DND-41 (cell line): ENCODE measurements around the gene SEMA5A.

Experiments used
- EZH2 ChIP-seq: IDR thresholded peaks from 3 replicates; pipeline ENCODE4 v1.6.1; 2012; ENCODE audit warnings: borderline replicate concordance, low read depth, mild to moderate bottlenecking, moderate library complexity, low read length, inconsistent platforms; ENCODE audit not compliant: severe bottlenecking
- TF ChIP-seq, protein P1 (sequence below): IDR thresholded peaks from 2 replicates; pipeline ENCODE4 v1.5.1; 2012; ENCODE audit warnings: borderline replicate concordance, low read length, moderate library complexity, mild to moderate bottlenecking; ENCODE audit not compliant: poor library complexity, severe bottlenecking; ENCODE audit errors: extremely low read depth

DNA sequence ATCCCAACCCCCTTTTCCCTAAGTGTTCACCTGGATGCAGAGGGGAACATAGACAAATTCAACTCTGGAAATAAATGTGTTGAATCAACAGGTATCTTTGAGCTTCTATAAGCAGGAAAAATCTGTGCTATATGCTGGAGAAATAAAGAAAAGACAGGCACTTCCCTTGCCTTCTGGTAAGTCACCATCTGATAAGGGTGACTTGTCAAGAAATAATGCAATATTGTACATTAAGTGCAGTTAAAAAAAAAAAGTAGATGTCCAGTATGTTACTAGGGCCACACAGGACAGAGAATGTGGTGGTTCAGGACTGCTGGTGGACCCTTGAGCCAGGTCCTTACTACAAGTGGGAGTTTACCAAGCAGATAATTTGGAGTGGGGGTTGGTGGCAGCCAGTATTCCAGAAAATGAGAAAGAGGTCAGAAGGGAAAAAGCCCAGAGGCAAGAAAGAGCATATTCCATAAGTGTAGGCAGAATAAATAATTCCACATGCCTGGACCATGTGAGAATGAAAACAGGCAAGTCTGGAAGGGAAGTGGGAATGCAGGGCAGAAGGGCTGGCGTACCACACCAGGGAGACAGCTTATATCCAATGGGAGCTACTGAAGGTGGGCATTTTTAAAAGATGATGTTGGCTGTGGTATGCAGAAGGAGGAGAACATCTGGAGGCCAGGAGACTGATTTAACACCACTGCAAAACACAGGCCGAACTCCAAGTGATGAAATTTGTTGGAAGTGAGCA lies 209.9 kb downstream of the SEMA5A start:
- TF ChIP-seq, protein P1, sequence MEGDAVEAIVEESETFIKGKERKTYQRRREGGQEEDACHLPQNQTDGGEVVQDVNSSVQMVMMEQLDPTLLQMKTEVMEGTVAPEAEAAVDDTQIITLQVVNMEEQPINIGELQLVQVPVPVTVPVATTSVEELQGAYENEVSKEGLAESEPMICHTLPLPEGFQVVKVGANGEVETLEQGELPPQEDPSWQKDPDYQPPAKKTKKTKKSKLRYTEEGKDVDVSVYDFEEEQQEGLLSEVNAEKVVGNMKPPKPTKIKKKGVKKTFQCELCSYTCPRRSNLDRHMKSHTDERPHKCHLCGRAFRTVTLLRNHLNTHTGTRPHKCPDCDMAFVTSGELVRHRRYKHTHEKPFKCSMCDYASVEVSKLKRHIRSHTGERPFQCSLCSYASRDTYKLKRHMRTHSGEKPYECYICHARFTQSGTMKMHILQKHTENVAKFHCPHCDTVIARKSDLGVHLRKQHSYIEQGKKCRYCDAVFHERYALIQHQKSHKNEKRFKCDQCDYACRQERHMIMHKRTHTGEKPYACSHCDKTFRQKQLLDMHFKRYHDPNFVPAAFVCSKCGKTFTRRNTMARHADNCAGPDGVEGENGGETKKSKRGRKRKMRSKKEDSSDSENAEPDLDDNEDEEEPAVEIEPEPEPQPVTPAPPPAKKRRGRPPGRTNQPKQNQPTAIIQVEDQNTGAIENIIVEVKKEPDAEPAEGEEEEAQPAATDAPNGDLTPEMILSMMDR: no peak
- no peak for TF ChIP-seq EZH2
